GM19452 (cell line): ENCODE data around the gene CRYGD.
"Not testable (repeated sequence)": the region's sequence is repeated elsewhere in the genome, so short reads cannot be mapped to it uniquely, and the experiment has no call there.

Source experiments
- ATAC-seq: cut with Tn5 transposase; IDR thresholded peaks from one replicate; pipeline ENCODE4 v1.9.1; 2021; ENCODE audit not compliant: unreplicated experiment

CRYGD gene

GRCh38 chr2:208130712-208131110 lies 6.4 kb upstream of the CRYGD start:
- ATAC-seq = no peak

- no peak for ATAC-seq
These were observed 5.7 kb upstream of the CRYGD start, which contains the start of gene CRYGC for GRCh38 chr2:208129744-208130711. Gene CRYGC (minus strand): TSS chr2:208129828. CDS start chr2:208129792, 36 bp downstream.

- no peak for ATAC-seq
These were observed 3.8 kb upstream of the CRYGD start for GRCh38 chr2:208128136-208128535.

GRCh38 chr2:208127090-208127489 lies 2.8 kb upstream of the CRYGD start:
- no peak for ATAC-seq

GRCh38 chr2:208125251-208125650 lies 927 bp upstream of the CRYGD start:
- no peak for ATAC-seq

GRCh38 chr2:208122248-208122647 lies 2.1 kb downstream of the CRYGD start:
- ATAC-seq = no peak

GRCh38 chr2:208118918-208119317 lies 5.4 kb downstream of the CRYGD start:
- no peak for ATAC-seq

GRCh38 chr2:208117390-208117789 lies 6.9 kb downstream of the CRYGD start:
- ATAC-seq = not testable (repeated sequence)

- no peak for ATAC-seq
These were observed 11.4 kb downstream of the CRYGD start for GRCh38 chr2:208112969-208113368.

- ATAC-seq = not testable (repeated sequence)
These were observed 12.0 kb downstream of the CRYGD start for GRCh38 chr2:208112273-208112745.

GRCh38 chr2:208103616-208104015 lies 20.7 kb downstream of the CRYGD start:
- no peak for ATAC-seq

- no peak for ATAC-seq
These were observed 22.4 kb downstream of the CRYGD start for GRCh38 chr2:208101716-208102631.

GRCh38 chr2:208099682-208100470 lies 24.4 kb downstream of the CRYGD start:
- ATAC-seq = no peak

- ATAC-seq = not testable (repeated sequence)
These were observed 25.6 kb downstream of the CRYGD start for GRCh38 chr2:208098701-208099100.

GRCh38 chr2:208098267-208098666 lies 26.1 kb downstream of the CRYGD start:
- no peak for ATAC-seq

- no peak for ATAC-seq
These were observed 26.5 kb downstream of the CRYGD start for GRCh38 chr2:208097801-208098200.

GRCh38 chr2:208097313-208097712 lies 27.0 kb downstream of the CRYGD start:
- no peak for ATAC-seq

GRCh38 chr2:208096080-208096479 lies 28.2 kb downstream of the CRYGD start:
- no peak for ATAC-seq

- no peak for ATAC-seq
These were observed 31.2 kb downstream of the CRYGD start for GRCh38 chr2:208093128-208093527.

GRCh38 chr2:208092093-208092832 lies 32.1 kb downstream of the CRYGD start:
- ATAC-seq = no peak
